ENCODE data around the gene SPNS1. TPM values are rescaled to one million over a fixed set of nuclear protein-coding genes. Genes with fewer than 3 reads are reported as not detected.
A peak's percentile ranks its signal among the peaks of the same experiment; 100 is the strongest.
"Not testable (repeated sequence)": the region's sequence is repeated elsewhere in the genome, so short reads cannot be mapped to it uniquely, and the experiment has no call there.

Gene SPNS1
- total and polyA plus RNA-seq, 4 donors: 11.5 to 20.5 (median 15.7) TPM

GRCh38 chr16:28977703-28978662 lies 3.4 kb downstream of the SPNS1 start:
- Histone ChIP-seq H3K9me3 (ENCODE audit: control insufficient read depth in 4 of 4, low read length in 3 of 4) (no peaks in the 10 kb centered on the region), H3K36me3 (ENCODE audit: control insufficient read depth in 4 of 4, insufficient read depth in 3 of 4, low read depth in 1 of 4, low read length in 3 of 4) (peaks cover 4 to 26% (median 7%) of the 10 kb centered on the region in 4 donors), H3K4me3 (ENCODE audit: low read depth in 1 of 3, low read length in 3 of 3) (no peak overlapping the region), H3K27me3 (ENCODE audit: control insufficient read depth in 4 of 4, insufficient read depth in 4 of 4, low read length in 3 of 4) (no peaks in the 10 kb centered on the region), H3K9ac (ENCODE audit: low read depth in 1 of 2, low read length in 2 of 2) (no peak overlapping the region), H3K4me1 (ENCODE audit: control insufficient read depth in 4 of 4, insufficient read depth in 4 of 4, low read length in 3 of 4) (peaks cover 0 to 27% (median 18%) of the 10 kb centered on the region in 4 donors), H3K27ac (ENCODE audit: low read depth in 1 of 2, low read length in 2 of 2) (no peak overlapping the region)
- 77% methylated on average over 11 of the region's 11 CpGs for WGBS
- DNase-seq (ENCODE audit: low spot score): no peak
- TF ChIP-seq, protein P1, sequence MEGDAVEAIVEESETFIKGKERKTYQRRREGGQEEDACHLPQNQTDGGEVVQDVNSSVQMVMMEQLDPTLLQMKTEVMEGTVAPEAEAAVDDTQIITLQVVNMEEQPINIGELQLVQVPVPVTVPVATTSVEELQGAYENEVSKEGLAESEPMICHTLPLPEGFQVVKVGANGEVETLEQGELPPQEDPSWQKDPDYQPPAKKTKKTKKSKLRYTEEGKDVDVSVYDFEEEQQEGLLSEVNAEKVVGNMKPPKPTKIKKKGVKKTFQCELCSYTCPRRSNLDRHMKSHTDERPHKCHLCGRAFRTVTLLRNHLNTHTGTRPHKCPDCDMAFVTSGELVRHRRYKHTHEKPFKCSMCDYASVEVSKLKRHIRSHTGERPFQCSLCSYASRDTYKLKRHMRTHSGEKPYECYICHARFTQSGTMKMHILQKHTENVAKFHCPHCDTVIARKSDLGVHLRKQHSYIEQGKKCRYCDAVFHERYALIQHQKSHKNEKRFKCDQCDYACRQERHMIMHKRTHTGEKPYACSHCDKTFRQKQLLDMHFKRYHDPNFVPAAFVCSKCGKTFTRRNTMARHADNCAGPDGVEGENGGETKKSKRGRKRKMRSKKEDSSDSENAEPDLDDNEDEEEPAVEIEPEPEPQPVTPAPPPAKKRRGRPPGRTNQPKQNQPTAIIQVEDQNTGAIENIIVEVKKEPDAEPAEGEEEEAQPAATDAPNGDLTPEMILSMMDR (IDR thresholded peaks at IDR 0.05; ENCODE audit: low read depth, low read length, missing input control): peak; percentile 29
- TF ChIP-seq ZBTB33 (IDR thresholded peaks at IDR 0.05): no peak

- H3K9ac ChIP-seq (ENCODE audit: low read depth in 1 of 2, low read length in 2 of 2); H3K27ac ChIP-seq (ENCODE audit: low read depth in 1 of 2, low read length in 2 of 2); DNase-seq (ENCODE audit: low spot score); H3K9me3 ChIP-seq (ENCODE audit: control insufficient read depth in 4 of 4, low read length in 3 of 4); H3K4me3 ChIP-seq (ENCODE audit: low read depth in 1 of 3, low read length in 3 of 3); H3K27me3 ChIP-seq (ENCODE audit: control insufficient read depth in 4 of 4, insufficient read depth in 4 of 4, low read length in 3 of 4): not testable (repeated sequence)
- Histone ChIP-seq H3K36me3 (ENCODE audit: control insufficient read depth in 4 of 4, insufficient read depth in 3 of 4, low read depth in 1 of 4, low read length in 3 of 4) (peaks cover 5 to 42% (median 9%) of the 10 kb centered on the region in 4 donors), H3K4me1 (ENCODE audit: control insufficient read depth in 4 of 4, insufficient read depth in 4 of 4, low read length in 3 of 4) (peaks cover 0 to 14% (median 7%) of the 10 kb centered on the region in 4 donors)
- WGBS: 89% methylated on average over 7 of the region's 7 CpGs
These were observed 5.8 kb downstream of the SPNS1 start for GRCh38 chr16:28980330-28980729.

GRCh38 chr16:28980929-28981328 lies 6.4 kb downstream of the SPNS1 start:
- no peak overlapping the region for H3K9ac ChIP-seq (ENCODE audit: low read depth in 1 of 2, low read length in 2 of 2)
- no peak overlapping the region for H3K27ac ChIP-seq (ENCODE audit: low read depth in 1 of 2, low read length in 2 of 2)
- no peaks in the 10 kb centered on the region for H3K27me3 ChIP-seq (ENCODE audit: control insufficient read depth in 4 of 4, insufficient read depth in 4 of 4, low read length in 3 of 4)
- no peak for DNase-seq (ENCODE audit: low spot score)
- no peak overlapping the region for H3K4me3 ChIP-seq (ENCODE audit: low read depth in 1 of 3, low read length in 3 of 3)
- peaks cover 0 to 8% (median 1%) of the 10 kb centered on the region in 4 donors for H3K4me1 ChIP-seq (ENCODE audit: control insufficient read depth in 4 of 4, insufficient read depth in 4 of 4, low read length in 3 of 4)
- 96% methylated on average over 7 of the region's 7 CpGs for WGBS
- peaks cover 7 to 42% (median 9%) of the 10 kb centered on the region in 4 donors for H3K36me3 ChIP-seq (ENCODE audit: control insufficient read depth in 4 of 4, insufficient read depth in 3 of 4, low read depth in 1 of 4, low read length in 3 of 4)
- TF ChIP-seq JUND (IDR thresholded peaks at IDR 0.05) (no peak), GABPA (IDR thresholded peaks at IDR 0.05 in 1 of 2, conservative IDR thresholded peaks at IDR 0.05 in 1 of 2) (no peak), EGR1 (IDR thresholded peaks at IDR 0.05; ENCODE audit: low read depth in 2 of 2) (no peak), TAF1 (conservative IDR thresholded peaks at IDR 0.05) (no peak), RAD21 (IDR thresholded peaks at IDR 0.05) (no peak), ATF3 (IDR thresholded peaks at IDR 0.05) (no peak), NR2F2 (IDR thresholded peaks at IDR 0.05) (no peak)
- TF ChIP-seq, protein P2, sequence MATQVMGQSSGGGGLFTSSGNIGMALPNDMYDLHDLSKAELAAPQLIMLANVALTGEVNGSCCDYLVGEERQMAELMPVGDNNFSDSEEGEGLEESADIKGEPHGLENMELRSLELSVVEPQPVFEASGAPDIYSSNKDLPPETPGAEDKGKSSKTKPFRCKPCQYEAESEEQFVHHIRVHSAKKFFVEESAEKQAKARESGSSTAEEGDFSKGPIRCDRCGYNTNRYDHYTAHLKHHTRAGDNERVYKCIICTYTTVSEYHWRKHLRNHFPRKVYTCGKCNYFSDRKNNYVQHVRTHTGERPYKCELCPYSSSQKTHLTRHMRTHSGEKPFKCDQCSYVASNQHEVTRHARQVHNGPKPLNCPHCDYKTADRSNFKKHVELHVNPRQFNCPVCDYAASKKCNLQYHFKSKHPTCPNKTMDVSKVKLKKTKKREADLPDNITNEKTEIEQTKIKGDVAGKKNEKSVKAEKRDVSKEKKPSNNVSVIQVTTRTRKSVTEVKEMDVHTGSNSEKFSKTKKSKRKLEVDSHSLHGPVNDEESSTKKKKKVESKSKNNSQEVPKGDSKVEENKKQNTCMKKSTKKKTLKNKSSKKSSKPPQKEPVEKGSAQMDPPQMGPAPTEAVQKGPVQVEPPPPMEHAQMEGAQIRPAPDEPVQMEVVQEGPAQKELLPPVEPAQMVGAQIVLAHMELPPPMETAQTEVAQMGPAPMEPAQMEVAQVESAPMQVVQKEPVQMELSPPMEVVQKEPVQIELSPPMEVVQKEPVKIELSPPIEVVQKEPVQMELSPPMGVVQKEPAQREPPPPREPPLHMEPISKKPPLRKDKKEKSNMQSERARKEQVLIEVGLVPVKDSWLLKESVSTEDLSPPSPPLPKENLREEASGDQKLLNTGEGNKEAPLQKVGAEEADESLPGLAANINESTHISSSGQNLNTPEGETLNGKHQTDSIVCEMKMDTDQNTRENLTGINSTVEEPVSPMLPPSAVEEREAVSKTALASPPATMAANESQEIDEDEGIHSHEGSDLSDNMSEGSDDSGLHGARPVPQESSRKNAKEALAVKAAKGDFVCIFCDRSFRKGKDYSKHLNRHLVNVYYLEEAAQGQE (IDR thresholded peaks at IDR 0.05): no peak
- TF ChIP-seq, protein P3, sequence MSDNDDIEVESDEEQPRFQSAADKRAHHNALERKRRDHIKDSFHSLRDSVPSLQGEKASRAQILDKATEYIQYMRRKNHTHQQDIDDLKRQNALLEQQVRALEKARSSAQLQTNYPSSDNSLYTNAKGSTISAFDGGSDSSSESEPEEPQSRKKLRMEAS (IDR thresholded peaks at IDR 0.05): no peak
- no peaks in the 10 kb centered on the region for H3K9me3 ChIP-seq (ENCODE audit: control insufficient read depth in 4 of 4, low read length in 3 of 4)

Measured in liver (tissue), 9 donors.